ENCODE results near the gene ARHGAP28. TPM values are rescaled to one million over a fixed set of nuclear protein-coding genes. Genes with fewer than 3 reads are reported as not detected.
A peak's percentile ranks its signal among the peaks of the same experiment; 100 is the strongest.

ARHGAP28 gene
- total RNA-seq, 1 donor from 2014 or later, result 117 TPM

GRCh38 chr18:6955304-6955703 is 225.8 kb downstream of the ARHGAP28 start:
- no peaks in the 10 kb centered on the region for H3K27me3 Mint-ChIP-seq
- peaks cover 15% of the 10 kb centered on the region for H3K4me1 Mint-ChIP-seq (ENCODE audit: low read depth)
- H3K27ac Mint-ChIP-seq, result peak overlapping the region; percentile 16
- peaks cover 58% of the 10 kb centered on the region for H3K36me3 Mint-ChIP-seq (ENCODE audit: insufficient read depth)
- H3K9me3 Mint-ChIP-seq (ENCODE audit: low read depth), result peaks cover 3% of the 10 kb centered on the region
- H3K4me3 Mint-ChIP-seq (ENCODE audit: low read depth), result no peak overlapping the region
- no peak for DNase-seq (ENCODE audit: low spot score, unreplicated experiment)
- no peak for TF ChIP-seq CTCF (IDR thresholded peaks at IDR 0.05; ENCODE audit: unreplicated experiment)

- peaks cover 57% of the 10 kb centered on the region for H3K36me3 Mint-ChIP-seq (ENCODE audit: insufficient read depth)
- H3K4me3 Mint-ChIP-seq (ENCODE audit: low read depth), result no peak overlapping the region
- no peaks in the 10 kb centered on the region for H3K27me3 Mint-ChIP-seq
- H3K27ac Mint-ChIP-seq, result no peak overlapping the region
- no peak for TF ChIP-seq CTCF (IDR thresholded peaks at IDR 0.05; ENCODE audit: unreplicated experiment)
- peaks cover 4% of the 10 kb centered on the region for H3K9me3 Mint-ChIP-seq (ENCODE audit: low read depth)
- DNase-seq (ENCODE audit: low spot score, unreplicated experiment), result no peak
- peaks cover 5% of the 10 kb centered on the region for H3K4me1 Mint-ChIP-seq (ENCODE audit: low read depth)
Observed at GRCh38 chr18:6956495-6956894, 227.0 kb downstream of the ARHGAP28 start.

GRCh38 chr18:6956999-6957398 is 227.5 kb downstream of the ARHGAP28 start:
- Mint-ChIP-seq H3K4me3 (ENCODE audit: low read depth) (no peak overlapping the region), H3K4me1 (ENCODE audit: low read depth) (peaks cover under 1% of the 10 kb centered on the region), H3K27ac (peak overlapping the region; percentile 73), H3K9me3 (ENCODE audit: low read depth) (peaks cover 4% of the 10 kb centered on the region), H3K27me3 (no peaks in the 10 kb centered on the region), H3K36me3 (ENCODE audit: insufficient read depth) (peaks cover 56% of the 10 kb centered on the region)
- TF ChIP-seq CTCF (IDR thresholded peaks at IDR 0.05; ENCODE audit: unreplicated experiment), result no peak
- DNase-seq (ENCODE audit: low spot score, unreplicated experiment), result no peak

- no peak overlapping the region for H3K27ac Mint-ChIP-seq
- H3K4me1 Mint-ChIP-seq (ENCODE audit: low read depth), result peaks cover 6% of the 10 kb centered on the region
- no peak overlapping the region for H3K4me3 Mint-ChIP-seq (ENCODE audit: low read depth)
- H3K27me3 Mint-ChIP-seq, result no peaks in the 10 kb centered on the region
- TF ChIP-seq CTCF (IDR thresholded peaks at IDR 0.05; ENCODE audit: unreplicated experiment), result no peak
- H3K36me3 Mint-ChIP-seq (ENCODE audit: insufficient read depth), result peaks cover 60% of the 10 kb centered on the region
- H3K9me3 Mint-ChIP-seq (ENCODE audit: low read depth), result peaks cover 4% of the 10 kb centered on the region
- no peak for DNase-seq (ENCODE audit: low spot score, unreplicated experiment)
Observed at GRCh38 chr18:6959110-6959509, 229.6 kb downstream of the ARHGAP28 start.

- no peak overlapping the region for H3K4me3 Mint-ChIP-seq (ENCODE audit: low read depth)
- DNase-seq (ENCODE audit: low spot score, unreplicated experiment), result no peak
- peaks cover 61% of the 10 kb centered on the region for H3K36me3 Mint-ChIP-seq (ENCODE audit: insufficient read depth)
- peaks cover 7% of the 10 kb centered on the region for H3K4me1 Mint-ChIP-seq (ENCODE audit: low read depth)
- no peaks in the 10 kb centered on the region for H3K27me3 Mint-ChIP-seq
- no peak overlapping the region for H3K27ac Mint-ChIP-seq
- peaks cover 4% of the 10 kb centered on the region for H3K9me3 Mint-ChIP-seq (ENCODE audit: low read depth)
- no peak for TF ChIP-seq CTCF (IDR thresholded peaks at IDR 0.05; ENCODE audit: unreplicated experiment)
Observed at GRCh38 chr18:6960124-6960523, 230.6 kb downstream of the ARHGAP28 start.

Data from progenitor cell of endocrine pancreas (in vitro differentiated cells).